Measurements from ENCODE around the gene GPC1.

The GPC1 gene

GRCh38 chr2:240464514-240465241 is 29.2 kb downstream of the GPC1 start:
- no peak overlapping the region for H3K4me3 ChIP-seq (ENCODE audit: low read depth, low read length)
- no peak for TF ChIP-seq CTCF (IDR thresholded peaks at IDR 0.05; ENCODE audit: borderline replicate concordance, insufficient read depth, low read depth, low read length)

GRCh38 chr2:240465268-240465764 is 29.9 kb downstream of the GPC1 start:
- TF ChIP-seq CTCF (IDR thresholded peaks at IDR 0.05; ENCODE audit: borderline replicate concordance, insufficient read depth, low read depth, low read length), result no peak
- H3K4me3 ChIP-seq (ENCODE audit: low read depth, low read length), result no peak overlapping the region

GRCh38 chr2:240465765-240466578 is 30.5 kb downstream of the GPC1 start:
- no peak for TF ChIP-seq CTCF (IDR thresholded peaks at IDR 0.05; ENCODE audit: borderline replicate concordance, insufficient read depth, low read depth, low read length)
- H3K4me3 ChIP-seq (ENCODE audit: low read depth, low read length), result no peak overlapping the region

GRCh38 chr2:240466579-240467148 is 31.2 kb downstream of the GPC1 start:
- no peak for TF ChIP-seq CTCF (IDR thresholded peaks at IDR 0.05; ENCODE audit: borderline replicate concordance, insufficient read depth, low read depth, low read length)
- H3K4me3 ChIP-seq (ENCODE audit: low read depth, low read length), result no peak overlapping the region

GRCh38 chr2:240467149-240467642 is 31.7 kb downstream of the GPC1 start:
- no peak for TF ChIP-seq CTCF (IDR thresholded peaks at IDR 0.05; ENCODE audit: borderline replicate concordance, insufficient read depth, low read depth, low read length)
- H3K4me3 ChIP-seq (ENCODE audit: low read depth, low read length), result no peak overlapping the region

- TF ChIP-seq CTCF (IDR thresholded peaks at IDR 0.05; ENCODE audit: borderline replicate concordance, insufficient read depth, low read depth, low read length), result no peak
- H3K4me3 ChIP-seq (ENCODE audit: low read depth, low read length), result no peak overlapping the region
Observed at GRCh38 chr2:240467659-240468302, 32.3 kb downstream of the GPC1 start.

Measured in GM12875 (cell line).